ENCODE measurements around the gene CLK4.

CLK4 gene

DNA sequence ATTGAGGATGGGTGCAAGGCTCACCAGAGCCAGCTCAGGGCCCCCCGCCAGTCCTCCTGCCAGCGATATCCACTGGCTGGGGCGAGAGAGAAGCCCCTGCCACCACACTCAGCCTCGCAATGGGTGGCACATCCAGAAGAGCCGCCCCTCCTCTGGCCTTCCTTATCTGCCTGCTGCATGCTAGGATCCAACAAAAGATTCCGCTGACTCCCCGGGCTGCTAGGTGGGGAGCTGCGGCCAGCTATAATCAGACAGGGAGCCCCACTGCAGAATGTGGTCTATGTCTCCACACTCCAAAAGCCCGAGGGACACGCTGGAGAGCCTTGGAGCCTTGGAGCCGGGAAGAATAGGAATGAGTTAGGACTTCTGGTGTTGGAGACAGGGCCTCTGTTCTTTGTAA, 69.4 kb downstream of the CLK4 start:
- DNase-seq (ENCODE audit: low read depth): no peak
- H3K4me3 ChIP-seq (ENCODE audit: low read depth, low read length): no peak overlapping the region
- TF ChIP-seq, protein P1, sequence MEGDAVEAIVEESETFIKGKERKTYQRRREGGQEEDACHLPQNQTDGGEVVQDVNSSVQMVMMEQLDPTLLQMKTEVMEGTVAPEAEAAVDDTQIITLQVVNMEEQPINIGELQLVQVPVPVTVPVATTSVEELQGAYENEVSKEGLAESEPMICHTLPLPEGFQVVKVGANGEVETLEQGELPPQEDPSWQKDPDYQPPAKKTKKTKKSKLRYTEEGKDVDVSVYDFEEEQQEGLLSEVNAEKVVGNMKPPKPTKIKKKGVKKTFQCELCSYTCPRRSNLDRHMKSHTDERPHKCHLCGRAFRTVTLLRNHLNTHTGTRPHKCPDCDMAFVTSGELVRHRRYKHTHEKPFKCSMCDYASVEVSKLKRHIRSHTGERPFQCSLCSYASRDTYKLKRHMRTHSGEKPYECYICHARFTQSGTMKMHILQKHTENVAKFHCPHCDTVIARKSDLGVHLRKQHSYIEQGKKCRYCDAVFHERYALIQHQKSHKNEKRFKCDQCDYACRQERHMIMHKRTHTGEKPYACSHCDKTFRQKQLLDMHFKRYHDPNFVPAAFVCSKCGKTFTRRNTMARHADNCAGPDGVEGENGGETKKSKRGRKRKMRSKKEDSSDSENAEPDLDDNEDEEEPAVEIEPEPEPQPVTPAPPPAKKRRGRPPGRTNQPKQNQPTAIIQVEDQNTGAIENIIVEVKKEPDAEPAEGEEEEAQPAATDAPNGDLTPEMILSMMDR (IDR thresholded peaks at IDR 0.05; ENCODE audit: low read depth, low read length, missing control alignments): no peak

DNA sequence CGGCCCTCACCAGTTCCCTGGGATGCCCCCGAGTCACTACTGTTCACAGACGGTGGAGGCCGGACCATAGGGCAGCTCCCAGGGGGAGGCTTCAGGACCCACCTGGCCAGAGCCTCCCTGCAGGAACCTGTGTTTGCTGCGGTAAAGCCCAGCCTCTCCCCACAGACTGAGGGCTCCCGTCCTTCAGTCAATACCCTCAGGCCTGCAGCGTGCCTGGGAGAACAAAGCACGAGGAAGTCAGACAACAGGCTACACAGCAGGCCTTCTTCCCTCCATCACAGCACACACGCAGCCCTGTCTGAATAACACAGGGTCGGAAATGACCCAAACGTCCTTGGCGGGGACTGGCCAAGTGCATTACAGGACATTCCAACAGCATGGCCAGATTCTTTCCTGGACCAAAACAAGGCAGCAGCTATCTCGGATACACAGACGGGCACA, 71.1 kb downstream of the CLK4 start:
- H3K4me3 ChIP-seq (ENCODE audit: low read depth, low read length): no peak overlapping the region
- no peak for DNase-seq (ENCODE audit: low read depth)
- TF ChIP-seq, protein P1 (IDR thresholded peaks at IDR 0.05; ENCODE audit: low read depth, low read length, missing control alignments): no peak

DNA sequence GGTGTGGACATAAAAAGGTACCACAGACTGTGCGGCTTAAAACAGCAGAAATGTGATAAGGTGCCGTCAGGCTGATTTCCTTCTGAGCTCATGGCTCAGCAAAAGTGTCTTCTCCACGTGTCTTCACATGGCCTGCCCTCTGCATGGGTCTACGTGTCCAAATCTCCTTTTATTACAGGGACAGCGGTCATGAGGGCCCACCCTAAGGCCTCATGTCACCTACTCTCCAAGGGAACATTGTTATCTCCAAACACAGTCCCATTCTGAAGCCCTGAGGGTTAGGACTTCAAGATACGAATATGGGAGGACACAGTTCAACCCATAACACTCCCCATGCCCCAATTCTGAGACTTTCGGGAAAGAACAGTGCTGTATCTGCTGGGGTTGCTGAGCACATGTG, 71.8 kb downstream of the CLK4 start:
- TF ChIP-seq, protein P1 (IDR thresholded peaks at IDR 0.05; ENCODE audit: low read depth, low read length, missing control alignments): no peak
- no peak for DNase-seq (ENCODE audit: low read depth)
- no peak overlapping the region for H3K4me3 ChIP-seq (ENCODE audit: low read depth, low read length)

DNA sequence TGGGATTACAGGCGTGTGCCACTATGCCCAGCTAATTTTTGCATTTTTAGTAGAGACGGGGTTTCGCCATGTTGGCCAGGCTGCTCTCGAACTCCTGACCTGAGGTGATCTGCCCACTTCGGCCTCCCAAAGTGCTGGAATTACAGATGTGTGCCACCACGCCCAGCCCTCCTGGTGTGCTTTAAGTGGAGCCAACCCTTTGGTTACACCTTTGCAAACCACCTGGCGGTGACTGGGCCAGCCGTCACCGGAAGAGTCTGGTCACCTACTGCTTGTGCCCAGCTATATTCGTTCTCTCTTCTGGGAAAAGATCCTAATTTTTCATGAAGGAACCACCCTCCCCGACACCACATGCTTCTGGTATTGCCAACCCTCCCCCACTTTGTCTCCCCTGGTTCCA, 72.5 kb downstream of the CLK4 start:
- TF ChIP-seq, protein P1 (IDR thresholded peaks at IDR 0.05; ENCODE audit: low read depth, low read length, missing control alignments): no peak
- no peak overlapping the region for H3K4me3 ChIP-seq (ENCODE audit: low read depth, low read length)
- no peak for DNase-seq (ENCODE audit: low read depth)

DNA sequence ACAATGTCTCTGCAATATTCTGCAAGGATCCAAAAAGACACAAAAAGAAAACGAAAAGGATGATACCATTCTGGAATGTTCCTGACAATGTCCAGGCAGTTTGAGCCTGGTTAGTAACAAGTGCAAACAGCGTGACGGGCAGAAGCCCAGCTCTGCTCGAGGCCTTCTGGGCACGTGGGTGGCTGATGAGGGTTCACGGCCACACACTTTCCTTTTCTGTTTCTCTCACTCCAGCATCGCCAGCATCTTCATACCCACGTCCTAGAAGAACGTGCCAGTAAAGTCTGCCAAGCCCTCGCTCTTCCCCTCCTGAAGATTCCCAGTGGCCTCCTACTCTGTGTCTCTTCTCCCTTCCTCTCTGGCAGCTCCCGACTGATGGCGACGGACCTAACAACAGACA, 73.3 kb downstream of the CLK4 start:
- no peak for DNase-seq (ENCODE audit: low read depth)
- TF ChIP-seq, protein P1 (IDR thresholded peaks at IDR 0.05; ENCODE audit: low read depth, low read length, missing control alignments): no peak
- H3K4me3 ChIP-seq (ENCODE audit: low read depth, low read length): no peak overlapping the region
